NAMALWA (cell line): ENCODE results near the gene ADAMTS19.

ENCODE experiments used
- DNase-seq: peaks from one replicate; pipeline ENCODE4 v3.0.0-alpha.2; 2015; ENCODE audit warnings: low spot score

ADAMTS19 gene

GRCh38 chr5:129672006-129672405 lies 211.9 kb downstream of the ADAMTS19 start:
- DNase-seq, result no peak

- DNase-seq, result no peak
These were observed 219.6 kb downstream of the ADAMTS19 start for GRCh38 chr5:129679671-129680070.

GRCh38 chr5:129687941-129688340 lies 227.8 kb downstream of the ADAMTS19 start:
- no peak for DNase-seq

GRCh38 chr5:129689045-129689444 lies 228.9 kb downstream of the ADAMTS19 start:
- no peak for DNase-seq

- DNase-seq, result no peak
These were observed 231.1 kb downstream of the ADAMTS19 start for GRCh38 chr5:129691220-129691619.

GRCh38 chr5:129696636-129697035 lies 236.5 kb downstream of the ADAMTS19 start:
- DNase-seq, result no peak

GRCh38 chr5:129698661-129699060 lies 238.6 kb downstream of the ADAMTS19 start:
- DNase-seq, result peak; percentile 3

- no peak for DNase-seq
These were observed 256.1 kb downstream of the ADAMTS19 start for GRCh38 chr5:129716235-129716634.

- DNase-seq, result no peak
These were observed 256.6 kb downstream of the ADAMTS19 start for GRCh38 chr5:129716651-129717050.

- no peak for DNase-seq
These were observed 257.7 kb downstream of the ADAMTS19 start for GRCh38 chr5:129717751-129718310.

GRCh38 chr5:129718471-129719090 lies 258.5 kb downstream of the ADAMTS19 start:
- DNase-seq, result no peak

GRCh38 chr5:129724222-129724621 lies 264.1 kb downstream of the ADAMTS19 start:
- no peak for DNase-seq

GRCh38 chr5:129724647-129725046 lies 264.5 kb downstream of the ADAMTS19 start:
- DNase-seq, result no peak

- no peak for DNase-seq
These were observed 279.7 kb downstream of the ADAMTS19 start for GRCh38 chr5:129739773-129740172.

- no peak for DNase-seq
These were observed 283.6 kb downstream of the ADAMTS19 start for GRCh38 chr5:129743541-129744187.

GRCh38 chr5:129745997-129746396 lies 285.9 kb downstream of the ADAMTS19 start:
- no peak for DNase-seq

GRCh38 chr5:129746876-129747275 lies 286.8 kb downstream of the ADAMTS19 start:
- DNase-seq, result no peak

- DNase-seq, result no peak
These were observed 287.7 kb downstream of the ADAMTS19 start, which contains the start of gene MINAR2 for GRCh38 chr5:129747572-129748407. Gene MINAR2 (plus strand): TSS chr5:129748094. CDS start chr5:129748191, 97 bp downstream.

- DNase-seq, result no peak
These were observed 289.1 kb downstream of the ADAMTS19 start for GRCh38 chr5:129748913-129749880.

- DNase-seq, result no peak
These were observed 300.7 kb downstream of the ADAMTS19 start for GRCh38 chr5:129760636-129761325.

GRCh38 chr5:129763651-129764050 lies 303.6 kb downstream of the ADAMTS19 start:
- no peak for DNase-seq
